Hematopoietic multipotent progenitor cell treated with erythropoietin and hydrocortisone succinate and interleukin-3 and kit ligand, for 8 days (in vitro differentiated cells): ENCODE data around the gene NPY4R.
"Not testable (repeated sequence)": the region's sequence is repeated elsewhere in the genome, so short reads cannot be mapped to it uniquely, and the experiment has no call there.

Experiments used
- DNase-seq: peaks from one replicate; pipeline ENCODE4 v3.0.0-alpha.2; 2015

The NPY4R gene, protein sequence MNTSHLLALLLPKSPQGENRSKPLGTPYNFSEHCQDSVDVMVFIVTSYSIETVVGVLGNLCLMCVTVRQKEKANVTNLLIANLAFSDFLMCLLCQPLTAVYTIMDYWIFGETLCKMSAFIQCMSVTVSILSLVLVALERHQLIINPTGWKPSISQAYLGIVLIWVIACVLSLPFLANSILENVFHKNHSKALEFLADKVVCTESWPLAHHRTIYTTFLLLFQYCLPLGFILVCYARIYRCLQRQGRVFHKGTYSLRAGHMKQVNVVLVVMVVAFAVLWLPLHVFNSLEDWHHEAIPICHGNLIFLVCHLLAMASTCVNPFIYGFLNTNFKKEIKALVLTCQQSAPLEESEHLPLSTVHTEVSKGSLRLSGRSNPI

DNA sequence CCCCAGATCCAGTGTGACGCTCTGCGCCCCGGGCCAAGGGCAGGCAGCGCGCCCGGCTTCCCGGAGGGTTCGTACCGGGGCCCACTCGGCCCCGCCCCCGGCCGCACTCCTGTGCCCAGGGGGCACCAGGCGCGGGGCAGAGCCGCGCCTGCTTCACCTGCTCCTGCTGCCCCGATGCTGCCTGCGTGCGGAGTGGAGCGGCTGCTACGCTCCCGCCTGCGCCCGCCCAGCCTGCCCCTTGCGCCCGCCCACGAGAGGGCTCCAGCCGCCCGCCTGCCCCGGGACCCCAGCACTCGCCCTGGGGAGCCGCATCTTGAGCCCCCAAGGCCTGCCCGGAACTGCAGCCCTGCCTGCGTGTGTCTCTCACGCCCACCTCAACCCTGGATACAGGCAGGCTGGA, at the start of gene NPY4R:
TSS of gene NPY4R (minus strand) at position 194 of the 400 bp plus-strand sequence. CDS start 3,323 bp downstream, outside the sequence.
- not testable (repeated sequence) for DNase-seq

DNA sequence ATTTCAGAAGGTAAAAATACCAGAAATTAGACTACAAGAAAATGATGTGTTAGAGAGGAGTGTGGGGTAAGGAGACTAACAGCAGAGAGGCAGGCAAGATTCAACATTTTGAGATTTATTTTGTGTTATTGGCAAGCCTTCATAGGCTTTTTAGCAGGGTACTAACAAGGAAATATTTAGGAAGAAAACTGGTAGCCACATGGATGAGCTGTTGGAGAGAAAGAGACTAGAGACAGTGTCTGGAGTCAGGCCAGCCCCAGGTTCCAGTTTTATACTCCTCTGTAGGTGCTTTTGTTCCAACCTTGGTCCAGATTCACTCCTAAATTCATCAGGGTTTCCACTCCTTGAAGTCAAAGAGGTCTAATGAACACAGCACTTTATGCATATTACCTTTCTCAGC, 49.6 kb upstream of the NPY4R start:
- DNase-seq = no peak

DNA sequence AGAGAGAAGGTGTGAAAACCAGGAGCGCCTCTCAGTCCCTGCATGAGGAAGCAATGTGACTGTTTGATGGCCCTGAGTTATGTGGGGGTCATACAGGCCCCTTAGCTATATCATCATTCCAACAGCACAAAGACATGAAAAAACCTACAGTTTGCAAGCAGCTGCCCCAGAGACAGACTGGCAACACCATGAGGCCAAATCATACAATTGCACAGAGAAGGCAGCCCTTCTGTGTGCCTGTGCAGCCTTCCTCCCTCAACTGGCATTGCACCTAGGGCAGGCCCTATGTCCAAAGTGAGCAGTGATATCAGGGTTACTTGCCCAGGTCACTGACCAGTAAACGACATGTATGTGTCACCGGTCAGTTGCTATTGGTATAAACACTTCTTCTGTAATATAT, 49.1 kb upstream of the NPY4R start:
- DNase-seq = no peak

- no peak for DNase-seq
These were observed 48.7 kb upstream of the NPY4R start for GRCh38 chr10:46514431-46514861.

GRCh38 chr10:46513333-46513732, 47.6 kb upstream of the NPY4R start:
- DNase-seq = not testable (repeated sequence)

- DNase-seq = not testable (repeated sequence)
These were observed 47.0 kb upstream of the NPY4R start for GRCh38 chr10:46512725-46513124.

- DNase-seq = not testable (repeated sequence)
These were observed 46.2 kb upstream of the NPY4R start for GRCh38 chr10:46512002-46512401.

GRCh38 chr10:46499990-46500389, 34.2 kb upstream of the NPY4R start:
- not testable (repeated sequence) for DNase-seq

DNA sequence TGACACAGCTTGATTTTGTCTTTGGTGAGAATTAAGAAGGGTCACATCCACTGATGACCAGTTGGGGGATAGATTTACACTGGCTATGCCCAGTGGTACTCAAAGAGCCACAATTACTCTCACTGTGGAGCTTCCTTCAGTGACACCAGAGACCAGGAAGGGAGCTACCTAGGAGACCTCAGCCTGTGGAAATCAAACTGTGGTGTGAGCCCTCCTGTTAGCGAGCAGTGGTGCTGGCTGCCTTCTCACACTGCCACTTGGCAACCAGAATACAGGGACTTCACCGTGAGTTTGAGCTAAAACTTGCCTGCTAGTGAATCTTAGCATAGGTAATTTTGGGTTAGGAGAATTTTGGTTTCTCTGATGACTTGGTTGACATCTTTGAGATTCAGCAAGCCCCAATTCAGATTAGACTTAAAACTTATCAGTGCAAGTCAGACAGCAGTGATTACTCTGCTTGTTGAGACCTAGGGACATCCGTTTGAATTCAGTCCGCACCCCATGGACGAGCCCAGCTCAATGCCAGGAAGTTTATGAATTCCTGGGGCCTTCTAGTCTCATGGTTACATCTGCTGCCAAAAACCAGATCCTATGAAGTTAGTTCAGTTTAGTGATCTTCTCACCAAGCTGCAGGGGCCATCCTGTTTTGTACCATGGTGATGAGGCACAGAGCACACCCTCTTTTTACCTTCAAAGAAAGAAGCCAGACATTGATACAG, 33.4 kb upstream of the NPY4R start:
- not testable (repeated sequence) for DNase-seq

DNA sequence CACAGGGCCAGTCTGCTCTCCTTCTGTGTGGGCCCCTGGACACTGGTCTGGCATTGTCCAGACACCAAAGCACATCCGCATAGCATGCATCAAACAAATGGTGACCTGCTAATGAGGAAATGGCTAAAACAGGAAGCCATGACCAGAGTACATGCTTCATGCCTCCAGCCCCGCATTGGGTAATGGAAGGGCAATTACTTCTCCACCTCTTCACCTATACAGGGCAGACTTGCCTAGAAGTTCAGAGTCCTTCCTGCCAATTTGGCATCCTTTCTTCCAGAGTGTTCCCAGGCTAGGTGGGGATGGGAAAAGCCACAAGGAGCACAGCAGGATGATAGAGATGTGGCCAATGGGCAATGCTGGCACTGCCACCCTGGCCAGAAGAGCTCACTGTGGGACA, 32.1 kb upstream of the NPY4R start:
- DNase-seq = not testable (repeated sequence)

GRCh38 chr10:46497401-46497800, 31.6 kb upstream of the NPY4R start:
- not testable (repeated sequence) for DNase-seq

- not testable (repeated sequence) for DNase-seq
These were observed 25.8 kb upstream of the NPY4R start for GRCh38 chr10:46491364-46492114.

- not testable (repeated sequence) for DNase-seq
These were observed 24.5 kb upstream of the NPY4R start for GRCh38 chr10:46490285-46490684.

DNA sequence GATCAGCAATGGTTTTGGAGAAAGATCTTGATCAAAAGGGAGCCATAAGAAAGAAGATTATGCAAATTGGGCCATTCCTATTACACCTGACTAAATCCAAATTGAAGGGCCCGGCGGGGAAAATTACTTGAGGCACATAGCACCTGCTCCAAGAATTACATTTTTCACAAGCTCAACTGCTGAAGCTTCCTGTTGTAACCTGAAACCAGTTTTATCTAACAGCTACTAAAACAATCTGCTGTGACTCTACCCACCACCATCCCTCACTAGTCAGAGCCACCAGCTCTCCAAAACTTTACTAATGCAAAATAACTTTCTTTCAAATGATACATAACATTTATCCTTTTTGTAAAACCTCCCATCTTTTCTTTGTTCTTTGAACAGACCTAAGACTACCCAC, 20.7 kb upstream of the NPY4R start:
- DNase-seq = not testable (repeated sequence)

GRCh38 chr10:46474746-46475320, 9.1 kb upstream of the NPY4R start:
- not testable (repeated sequence) for DNase-seq

- not testable (repeated sequence) for DNase-seq
These were observed 8.0 kb upstream of the NPY4R start for GRCh38 chr10:46473758-46474157.

- DNase-seq = not testable (repeated sequence)
These were observed 4.4 kb upstream of the NPY4R start for GRCh38 chr10:46470134-46470533.

GRCh38 chr10:46468119-46468809, 2.5 kb upstream of the NPY4R start:
- DNase-seq = not testable (repeated sequence)

GRCh38 chr10:46463608-46464007, 2.1 kb downstream of the NPY4R start:
- not testable (repeated sequence) for DNase-seq

DNA sequence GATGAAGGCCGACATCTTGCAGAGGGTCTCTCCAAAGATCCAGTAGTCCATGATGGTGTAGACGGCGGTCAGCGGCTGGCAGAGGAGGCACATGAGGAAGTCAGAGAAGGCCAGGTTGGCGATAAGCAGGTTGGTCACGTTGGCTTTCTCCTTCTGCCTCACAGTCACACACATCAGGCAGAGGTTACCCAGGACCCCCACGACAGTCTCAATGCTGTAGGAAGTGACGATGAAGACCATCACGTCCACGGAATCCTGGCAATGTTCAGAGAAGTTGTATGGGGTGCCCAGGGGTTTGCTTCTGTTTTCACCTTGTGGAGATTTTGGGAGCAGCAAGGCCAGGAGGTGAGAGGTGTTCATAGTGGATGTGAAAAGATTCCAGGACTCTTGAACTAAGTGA, 3.5 kb downstream of the NPY4R start:
- DNase-seq = not testable (repeated sequence)

- not testable (repeated sequence) for DNase-seq
These were observed 6.2 kb downstream of the NPY4R start for GRCh38 chr10:46459579-46459978.

DNA sequence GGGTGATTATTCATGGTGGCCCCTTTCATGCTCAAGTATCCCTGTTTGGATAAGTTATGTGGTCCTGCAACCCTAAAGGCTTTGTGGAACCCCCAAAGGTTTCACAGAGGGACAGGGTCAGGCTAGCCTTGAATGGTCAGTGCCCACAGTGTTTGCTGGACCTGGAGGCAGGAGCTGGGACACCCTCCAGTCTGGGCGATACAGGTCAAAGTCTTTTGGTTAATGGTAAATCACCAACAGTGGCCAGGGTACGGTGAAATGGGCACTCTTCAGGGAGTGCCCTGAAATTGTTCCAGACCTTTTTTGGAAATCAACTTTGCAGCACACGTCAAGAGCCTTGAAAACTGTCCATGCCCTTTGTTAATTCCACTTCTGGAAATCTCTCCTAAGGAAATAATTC, 8.7 kb downstream of the NPY4R start:
- not testable (repeated sequence) for DNase-seq
